HG02885 (cell line): ENCODE data around the gene KCNAB1.

ENCODE experiments used
- ATAC-seq: cut with Tn5 transposase; IDR thresholded peaks from one replicate; pipeline ENCODE4 v1.9.1; 2021; ENCODE audit warnings: mild to moderate bottlenecking; ENCODE audit not compliant: unreplicated experiment, poor library complexity

KCNAB1 gene

GRCh38 chr3:156388497-156389448 lies 268.4 kb downstream of the KCNAB1 start:
- peak; percentile 87 for ATAC-seq

- no peak for ATAC-seq
These were observed 269.1 kb downstream of the KCNAB1 start for GRCh38 chr3:156389449-156389950.

- no peak for ATAC-seq
These were observed 270.5 kb downstream of the KCNAB1 start for GRCh38 chr3:156390846-156391245.

- ATAC-seq: no peak
These were observed 275.8 kb downstream of the KCNAB1 start for GRCh38 chr3:156395961-156396710.

GRCh38 chr3:156396851-156397250 lies 276.5 kb downstream of the KCNAB1 start:
- ATAC-seq: no peak

- no peak for ATAC-seq
These were observed 277.2 kb downstream of the KCNAB1 start for GRCh38 chr3:156397534-156397933.

- ATAC-seq: no peak
These were observed 279.7 kb downstream of the KCNAB1 start for GRCh38 chr3:156400062-156400461.

- no peak for ATAC-seq
These were observed 280.4 kb downstream of the KCNAB1 start for GRCh38 chr3:156400735-156401134.

GRCh38 chr3:156404217-156404616 lies 283.8 kb downstream of the KCNAB1 start:
- ATAC-seq: no peak

GRCh38 chr3:156406393-156406792 lies 286.0 kb downstream of the KCNAB1 start:
- no peak for ATAC-seq

GRCh38 chr3:156407617-156408225 lies 287.3 kb downstream of the KCNAB1 start:
- no peak for ATAC-seq

GRCh38 chr3:156409694-156410093 lies 289.3 kb downstream of the KCNAB1 start:
- no peak for ATAC-seq

GRCh38 chr3:156412600-156412999 lies 292.2 kb downstream of the KCNAB1 start:
- no peak for ATAC-seq

GRCh38 chr3:156413293-156413892 lies 293.0 kb downstream of the KCNAB1 start:
- no peak for ATAC-seq

- ATAC-seq: no peak
These were observed 296.6 kb downstream of the KCNAB1 start for GRCh38 chr3:156416846-156417558.

- ATAC-seq: no peak
These were observed 297.3 kb downstream of the KCNAB1 start for GRCh38 chr3:156417559-156418132.

- no peak for ATAC-seq
These were observed 298.1 kb downstream of the KCNAB1 start for GRCh38 chr3:156418428-156418827.

GRCh38 chr3:156421534-156421933 lies 301.2 kb downstream of the KCNAB1 start:
- no peak for ATAC-seq

- no peak for ATAC-seq
These were observed 304.4 kb downstream of the KCNAB1 start for GRCh38 chr3:156424758-156425157.
